Calu3 (cell line): ENCODE data around the gene CDCP2. TPM values are rescaled to one million over a fixed set of nuclear protein-coding genes. Genes with fewer than 3 reads are reported as not detected.
"Not testable (repeated sequence)": the region's sequence is repeated elsewhere in the genome, so short reads cannot be mapped to it uniquely, and the experiment has no call there.

ENCODE experiments used
- BruUV-seq: library from RNA; stranded (reverse); fragments of 400-500 nt; replicated peaks from 2 replicates; lab custom pipeline; 2021; lab: Mats Ljungman, UMichigan
- CTCF ChIA-PET: fragments of 300-600 bp; sonication (Branson Sonifier 250); formaldehyde crosslinking; loops from one replicate; lab custom pipeline; 2022; ENCODE audit warnings: antibody characterized with exemption; lab: Charles Lee
- DNase-seq: peaks from one replicate; pipeline ENCODE4 v3.0.0; 2022
- H3K27ac Mint-ChIP-seq: one replicate; pipeline ENCODE4 v1.8.0; 2022; ENCODE audit warnings: mixed read lengths; ENCODE audit not compliant: unreplicated experiment
- H3K27me3 Mint-ChIP-seq: one replicate; pipeline ENCODE4 v1.8.0; 2022; ENCODE audit warnings: mixed read lengths; ENCODE audit not compliant: unreplicated experiment
- H3K36me3 Mint-ChIP-seq: one replicate; pipeline ENCODE4 v1.8.0; 2022; ENCODE audit warnings: mild to moderate bottlenecking, moderate library complexity, mixed read lengths; ENCODE audit not compliant: insufficient read depth, unreplicated experiment
- H3K4me1 Mint-ChIP-seq: one replicate; pipeline ENCODE4 v1.8.0; 2022; ENCODE audit warnings: mild to moderate bottlenecking, low read depth, mixed read lengths; ENCODE audit not compliant: unreplicated experiment
- H3K4me3 Mint-ChIP-seq: one replicate; pipeline ENCODE4 v1.8.0; 2022; ENCODE audit warnings: mild to moderate bottlenecking, low read depth, moderate library complexity, mixed read lengths; ENCODE audit not compliant: unreplicated experiment
- H3K9me3 Mint-ChIP-seq: one replicate; pipeline ENCODE4 v1.8.0; 2022; ENCODE audit warnings: low read depth, mixed read lengths; ENCODE audit not compliant: unreplicated experiment
- intact Hi-C: fragments of 100-400 bp; cut with micrococcal nuclease; formaldehyde crosslinking; loops from one replicate; pipeline ENCODE4 v1.10.0; 2022; ENCODE audit not compliant: unreplicated experiment
- total RNA-seq: library from RNA; stranded (reverse); gene quantifications from 2 replicates; pipeline ENCODE4 v1.2.3, GENCODE V29; 2022
- TF ChIP-seq, protein P1 (sequence below): fragments of 200-600 bp; IDR thresholded peaks from one replicate; pipeline ENCODE4 v1.8.0; 2022; ENCODE audit warnings: antibody characterized with exemption; ENCODE audit not compliant: unreplicated experiment

Gene CDCP2
- total RNA-seq, 1 experiment from 2014 or later = not detected

DNA sequence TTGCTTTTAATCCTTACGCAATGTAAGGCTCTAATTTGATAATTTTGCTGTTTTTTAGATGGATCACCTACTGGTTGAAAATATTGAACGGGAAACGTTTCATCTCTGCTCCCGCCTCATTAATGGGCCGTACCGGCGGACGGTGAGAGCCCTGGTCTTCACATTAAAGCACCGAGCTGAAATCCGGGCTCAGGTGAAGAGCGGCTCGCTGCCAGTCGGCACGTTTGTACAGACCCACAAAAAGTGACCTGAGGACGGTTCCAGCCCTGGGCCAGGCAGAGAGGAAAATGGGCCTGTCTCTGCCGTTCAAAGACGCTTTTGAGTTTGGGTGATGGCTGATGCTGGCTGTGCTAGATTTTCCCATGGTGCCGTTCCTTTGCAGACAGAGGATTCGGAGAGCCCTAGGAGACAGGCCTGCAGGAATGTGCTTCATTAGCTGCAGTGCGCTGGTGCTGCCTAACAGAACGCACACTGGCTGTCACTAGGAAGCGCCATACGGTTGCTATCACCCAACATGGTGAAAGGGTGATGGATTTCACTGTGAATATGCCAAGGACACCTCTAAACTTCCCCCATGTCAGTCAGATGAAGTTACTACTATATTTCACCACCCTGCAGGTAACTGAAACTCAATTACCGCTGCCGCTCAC, 56.4 kb downstream of the CDCP2 start:
- no peak for DNase-seq
- Mint-ChIP-seq H3K9me3 (no peaks in the 10 kb centered on the region), H3K27me3 (no peaks in the 10 kb centered on the region), H3K4me3 (no peak overlapping the region), H3K36me3 (peaks cover 4% of the 10 kb centered on the region), H3K4me1 (peaks cover 8% of the 10 kb centered on the region), H3K27ac (no peak overlapping the region)
- BruUV-seq = no TSS peak
- TF ChIP-seq, protein P1, sequence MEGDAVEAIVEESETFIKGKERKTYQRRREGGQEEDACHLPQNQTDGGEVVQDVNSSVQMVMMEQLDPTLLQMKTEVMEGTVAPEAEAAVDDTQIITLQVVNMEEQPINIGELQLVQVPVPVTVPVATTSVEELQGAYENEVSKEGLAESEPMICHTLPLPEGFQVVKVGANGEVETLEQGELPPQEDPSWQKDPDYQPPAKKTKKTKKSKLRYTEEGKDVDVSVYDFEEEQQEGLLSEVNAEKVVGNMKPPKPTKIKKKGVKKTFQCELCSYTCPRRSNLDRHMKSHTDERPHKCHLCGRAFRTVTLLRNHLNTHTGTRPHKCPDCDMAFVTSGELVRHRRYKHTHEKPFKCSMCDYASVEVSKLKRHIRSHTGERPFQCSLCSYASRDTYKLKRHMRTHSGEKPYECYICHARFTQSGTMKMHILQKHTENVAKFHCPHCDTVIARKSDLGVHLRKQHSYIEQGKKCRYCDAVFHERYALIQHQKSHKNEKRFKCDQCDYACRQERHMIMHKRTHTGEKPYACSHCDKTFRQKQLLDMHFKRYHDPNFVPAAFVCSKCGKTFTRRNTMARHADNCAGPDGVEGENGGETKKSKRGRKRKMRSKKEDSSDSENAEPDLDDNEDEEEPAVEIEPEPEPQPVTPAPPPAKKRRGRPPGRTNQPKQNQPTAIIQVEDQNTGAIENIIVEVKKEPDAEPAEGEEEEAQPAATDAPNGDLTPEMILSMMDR = no peak
- CTCF ChIA-PET = no interaction called here
- intact Hi-C loops = no loop called here

DNA sequence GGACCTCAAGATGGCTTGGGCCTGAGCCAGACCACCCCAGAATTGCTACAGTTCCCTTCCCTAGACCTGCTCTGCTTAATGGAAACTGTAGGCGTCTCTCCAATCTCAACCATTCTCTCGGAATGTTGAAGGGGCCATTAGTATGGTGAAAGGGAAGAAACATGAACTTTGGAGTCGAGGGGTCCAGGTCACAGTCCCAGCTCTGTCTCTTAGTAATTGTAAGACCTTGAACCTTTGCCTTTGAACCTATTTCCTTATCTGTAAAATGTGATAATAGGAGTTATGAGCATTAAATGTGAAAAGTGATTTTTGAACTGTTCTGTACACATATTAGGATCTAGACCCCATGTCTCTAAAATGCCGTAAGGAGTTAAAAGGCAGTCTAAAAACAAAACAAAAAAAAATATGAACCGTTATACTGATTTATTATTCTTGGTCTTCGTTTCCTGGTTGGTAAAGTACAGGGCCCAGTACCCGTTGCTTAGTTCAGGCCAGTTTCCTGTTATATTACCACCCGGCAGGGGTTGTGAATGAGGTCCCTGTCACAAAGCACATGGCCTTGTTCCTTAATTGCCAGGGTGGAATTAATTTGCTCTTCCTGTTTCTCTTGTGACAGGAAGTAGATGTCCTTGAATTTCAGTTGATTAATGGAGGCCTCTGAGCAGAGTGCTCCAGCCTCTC, 57.1 kb downstream of the CDCP2 start:
- no peak overlapping the region for H3K4me3 Mint-ChIP-seq
- peaks cover 4% of the 10 kb centered on the region for H3K36me3 Mint-ChIP-seq
- TF ChIP-seq, protein P1 = no peak
- no peak for DNase-seq
- BruUV-seq = no TSS peak
- no peak overlapping the region for H3K27ac Mint-ChIP-seq
- H3K4me1 Mint-ChIP-seq = peaks cover 8% of the 10 kb centered on the region
- intact Hi-C loops = no loop called here
- H3K9me3 Mint-ChIP-seq = no peaks in the 10 kb centered on the region
- CTCF ChIA-PET = no interaction called here
- H3K27me3 Mint-ChIP-seq = no peaks in the 10 kb centered on the region

DNA sequence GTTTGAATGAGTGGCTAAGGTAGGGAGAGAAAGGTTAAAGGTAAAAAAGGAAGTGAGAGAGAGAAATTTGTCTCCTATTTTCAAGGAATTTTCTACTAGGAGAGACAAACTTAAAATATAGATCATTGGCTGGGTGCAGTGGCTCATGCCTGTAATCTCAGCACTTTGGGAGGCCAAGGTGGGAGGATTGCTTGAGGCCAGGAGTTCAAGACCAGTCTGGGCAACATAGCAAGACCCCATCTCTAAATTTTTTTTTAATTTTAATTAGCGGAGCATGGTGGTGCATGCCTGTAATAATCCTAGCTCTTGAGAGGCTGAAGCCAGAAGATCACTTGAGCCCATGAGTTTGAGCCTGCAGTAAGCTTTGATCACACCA, 58.1 kb downstream of the CDCP2 start:
- H3K4me1 Mint-ChIP-seq, BruUV-seq, H3K36me3 Mint-ChIP-seq, H3K27me3 Mint-ChIP-seq, H3K4me3 Mint-ChIP-seq, H3K9me3 Mint-ChIP-seq, intact Hi-C loops, H3K27ac Mint-ChIP-seq, CTCF ChIA-PET, DNase-seq: not testable (repeated sequence)

DNA sequence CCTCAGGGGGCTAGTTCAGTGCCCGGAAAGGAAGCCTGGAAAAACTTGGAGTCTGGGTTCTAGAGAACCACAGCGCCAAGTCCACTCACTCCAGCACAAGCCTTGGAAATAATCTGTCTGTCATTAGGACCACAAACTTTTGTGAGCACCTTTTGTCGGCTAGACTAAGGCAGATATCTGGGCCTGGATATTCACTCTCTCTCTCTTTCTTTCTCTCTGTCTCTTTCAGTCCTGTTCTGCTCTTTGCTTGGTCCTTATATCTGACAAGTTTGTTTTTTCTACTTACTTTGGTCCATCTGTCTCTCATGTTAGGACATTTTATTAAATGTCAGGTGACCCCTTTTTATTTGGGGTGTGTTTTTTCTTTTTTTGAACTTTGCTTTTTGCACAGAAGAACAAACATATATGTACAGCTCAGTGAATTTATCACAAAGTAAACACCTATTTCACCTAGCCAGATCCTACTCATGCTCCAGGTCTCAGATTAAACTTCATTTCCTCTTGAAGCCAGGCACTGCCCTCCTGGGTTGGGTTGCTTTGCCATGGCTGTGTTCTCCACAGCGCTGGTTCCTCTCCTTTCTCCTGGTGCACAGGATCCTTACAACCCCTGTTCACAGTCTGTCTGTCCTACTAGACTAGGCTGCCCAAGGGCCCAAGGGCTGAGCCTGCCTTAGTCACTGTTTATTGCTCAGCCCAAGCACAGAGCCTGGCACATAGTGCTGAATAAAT, 58.6 kb downstream of the CDCP2 start:
- CTCF ChIA-PET = no interaction called here
- BruUV-seq = no TSS peak
- H3K9me3 Mint-ChIP-seq = no peaks in the 10 kb centered on the region
- no peaks in the 10 kb centered on the region for H3K27me3 Mint-ChIP-seq
- peaks cover 8% of the 10 kb centered on the region for H3K4me1 Mint-ChIP-seq
- no peak for DNase-seq
- H3K36me3 Mint-ChIP-seq = peaks cover 4% of the 10 kb centered on the region
- no peak overlapping the region for H3K4me3 Mint-ChIP-seq
- TF ChIP-seq, protein P1 = no peak
- H3K27ac Mint-ChIP-seq = no peak overlapping the region
- intact Hi-C loops = no loop called here
